Dermis microvascular lymphatic vessel endothelial cell (primary cell): ENCODE results near the gene CFAP54. TPM values are rescaled to one million over a fixed set of nuclear protein-coding genes. Genes with fewer than 3 reads are reported as not detected.
"Not testable (repeated sequence)": the region's sequence is repeated elsewhere in the genome, so short reads cannot be mapped to it uniquely, and the experiment has no call there.

ENCODE experiments used
- DNase-seq, 2 donors: peaks; one replicate each; pipeline versions ENCODE4 v3.0.0 to v3.0.0-alpha.2; 2010; ENCODE audit warnings: low read depth in 2 of 2
- total RNA-seq: library from RNA; depleted of rRNA; stranded (reverse); fragments of >200 nt; gene quantifications from 2 replicates; pipeline ENCODE4 v1.2.1, GENCODE V29; 2014

The CFAP54 gene, protein sequence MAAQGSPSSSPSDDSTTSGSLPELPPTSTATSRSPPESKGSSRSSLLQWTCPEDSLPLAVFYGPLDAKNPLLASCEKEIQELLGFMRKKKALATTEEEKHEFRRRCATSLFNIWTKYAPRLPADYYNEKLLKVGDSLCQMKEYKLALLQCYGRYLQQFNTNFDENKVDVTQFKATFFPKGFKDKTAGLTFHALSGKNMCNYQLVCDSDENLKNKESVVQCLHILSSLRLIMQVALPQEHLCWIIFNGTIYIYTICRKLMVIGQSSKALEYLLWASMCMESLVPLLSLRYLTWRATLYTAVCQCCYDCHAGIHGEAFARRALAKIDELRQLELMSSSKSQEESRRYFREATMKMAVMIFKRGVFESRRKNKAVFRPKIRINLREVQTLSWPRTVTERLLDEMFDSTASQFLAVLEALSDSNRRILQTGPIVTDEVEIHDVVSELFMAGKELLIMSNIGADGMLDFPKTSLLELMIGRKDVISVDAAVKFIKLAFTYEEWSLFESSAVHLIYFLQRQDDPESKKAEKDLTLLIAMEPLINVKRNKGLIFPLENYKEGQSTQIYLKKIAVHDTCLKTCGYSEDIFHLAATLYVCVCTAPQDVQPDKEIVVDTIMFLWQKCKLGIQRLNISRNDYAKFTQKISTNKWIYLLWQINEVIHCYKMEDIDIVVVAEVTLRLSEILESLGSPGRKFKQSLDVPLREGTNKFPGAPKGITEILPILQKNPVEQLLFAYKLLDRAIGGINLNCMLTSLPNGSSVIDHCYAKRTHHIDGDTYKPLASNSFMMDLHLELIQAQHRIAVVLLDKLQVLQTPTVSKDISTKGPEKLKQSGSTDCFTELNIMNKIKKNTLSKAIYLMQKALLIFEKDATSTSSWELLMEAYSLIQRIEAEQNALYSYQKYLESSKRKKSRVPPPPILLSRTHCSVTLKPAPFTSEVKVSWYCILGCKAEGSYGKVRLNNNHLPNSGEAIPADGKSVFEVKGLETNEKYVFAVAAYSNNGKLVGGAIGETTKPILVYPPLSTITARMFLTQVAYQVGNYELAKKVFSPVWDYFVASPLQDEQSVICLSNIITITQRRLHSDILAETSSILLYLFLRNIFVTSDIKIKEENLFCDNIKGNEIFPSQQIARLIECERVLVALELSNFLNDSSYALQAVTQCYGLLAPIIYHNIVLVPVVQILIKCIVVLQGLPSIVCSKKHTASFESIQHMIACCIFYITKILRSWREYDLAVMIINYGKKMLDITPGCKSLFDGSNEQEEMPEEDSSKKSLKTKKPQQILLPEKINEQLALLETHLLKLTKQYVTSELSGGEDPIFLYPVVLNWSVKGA (N-terminal part only)
- total RNA-seq = 6.2 and 9.2 TPM in 2 replicates

DNA sequence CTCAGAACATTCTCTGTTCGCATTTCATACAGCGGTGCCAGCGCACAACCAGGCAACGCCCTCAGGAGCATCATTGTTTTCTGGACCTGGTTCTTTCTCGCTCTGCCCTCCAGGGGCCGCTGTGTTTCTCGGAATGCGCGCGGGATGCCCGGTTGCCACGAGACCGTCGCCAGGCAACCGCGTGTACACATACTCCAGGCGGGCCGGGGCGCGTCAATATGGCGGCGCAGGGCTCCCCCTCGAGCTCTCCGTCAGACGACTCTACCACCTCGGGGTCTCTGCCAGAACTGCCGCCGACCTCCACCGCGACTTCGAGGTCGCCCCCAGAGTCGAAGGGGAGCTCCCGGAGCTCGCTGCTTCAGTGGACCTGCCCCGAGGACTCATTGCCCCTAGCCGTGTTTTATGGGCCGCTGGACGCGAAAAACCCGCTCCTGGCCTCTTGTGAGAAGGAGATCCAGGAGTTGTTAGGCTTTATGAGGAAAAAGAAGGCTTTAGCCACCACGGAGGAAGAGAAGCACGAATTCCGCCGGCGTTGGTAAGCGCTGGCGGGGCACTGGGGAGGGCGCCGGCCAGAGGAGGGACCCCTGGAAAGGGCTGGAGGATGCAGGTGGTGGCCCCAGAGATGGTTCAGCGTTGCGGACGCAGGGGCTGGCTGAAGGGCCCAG is at the start of gene CFAP54:
TSS of gene CFAP54 (plus strand) at position 186 of the 665 bp plus-strand sequence. CDS start at position 219, 33 bp downstream.
- peak; percentile 89 to 93 for DNase-seq

DNA sequence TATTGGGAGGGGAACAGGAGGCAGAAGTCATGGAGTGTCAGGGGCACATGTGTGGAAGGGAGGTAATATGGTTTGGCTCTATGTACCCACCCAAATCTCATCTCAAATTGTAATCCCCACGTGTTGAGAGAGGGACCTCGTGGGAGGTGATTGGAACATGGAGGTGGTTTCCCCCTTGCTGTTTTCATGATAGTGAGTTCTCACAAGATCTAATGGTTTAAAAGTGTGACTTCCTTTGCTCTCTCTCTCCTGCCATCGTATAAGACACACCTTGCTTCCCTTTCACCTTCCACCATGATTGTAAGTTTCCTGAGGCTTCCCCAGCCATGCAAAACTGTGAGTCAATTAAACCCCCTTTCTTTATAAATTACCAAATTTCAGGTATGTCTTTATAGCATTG is 47.6 kb upstream of the CFAP54 start:
- no peak for DNase-seq

DNA sequence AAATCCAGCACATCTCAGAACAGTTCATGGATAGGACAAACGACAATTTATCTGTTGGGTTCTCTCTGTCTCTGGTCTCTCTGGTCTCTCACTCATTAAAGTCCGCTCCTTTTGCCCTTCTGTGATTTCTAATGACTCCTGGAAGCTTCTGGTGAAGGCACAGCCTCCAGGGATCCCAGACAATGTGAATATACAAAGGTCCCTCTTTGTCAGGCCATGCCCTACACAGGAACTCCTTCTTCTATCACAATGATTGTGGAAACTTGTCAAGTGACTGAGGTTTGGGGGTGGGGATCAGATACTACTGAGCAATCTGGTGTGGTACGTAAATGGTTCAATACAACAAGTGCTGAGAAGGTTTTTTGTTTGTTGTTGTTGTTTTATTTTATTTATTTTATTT is 46.5 kb upstream of the CFAP54 start:
- DNase-seq = no peak

DNA sequence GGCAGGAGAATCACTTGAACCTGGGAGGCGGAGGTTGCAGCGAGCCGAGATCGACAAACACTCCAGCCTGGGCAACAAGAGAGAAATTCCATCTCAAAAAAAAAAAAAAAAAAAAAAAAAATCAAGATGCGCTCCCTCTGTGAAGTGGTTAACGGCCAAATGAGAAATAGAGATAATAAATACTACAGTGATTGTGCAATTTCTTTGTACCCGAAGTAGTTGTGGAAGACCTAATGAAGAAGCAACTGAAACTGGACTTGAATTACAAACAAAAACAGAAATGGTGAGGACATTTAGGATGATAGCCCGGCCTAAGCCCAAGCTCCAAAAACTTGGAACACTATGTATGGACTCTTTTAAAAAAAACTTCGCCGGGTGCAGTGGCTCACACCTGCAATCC is 45.0 kb upstream of the CFAP54 start:
- no peak for DNase-seq

DNA sequence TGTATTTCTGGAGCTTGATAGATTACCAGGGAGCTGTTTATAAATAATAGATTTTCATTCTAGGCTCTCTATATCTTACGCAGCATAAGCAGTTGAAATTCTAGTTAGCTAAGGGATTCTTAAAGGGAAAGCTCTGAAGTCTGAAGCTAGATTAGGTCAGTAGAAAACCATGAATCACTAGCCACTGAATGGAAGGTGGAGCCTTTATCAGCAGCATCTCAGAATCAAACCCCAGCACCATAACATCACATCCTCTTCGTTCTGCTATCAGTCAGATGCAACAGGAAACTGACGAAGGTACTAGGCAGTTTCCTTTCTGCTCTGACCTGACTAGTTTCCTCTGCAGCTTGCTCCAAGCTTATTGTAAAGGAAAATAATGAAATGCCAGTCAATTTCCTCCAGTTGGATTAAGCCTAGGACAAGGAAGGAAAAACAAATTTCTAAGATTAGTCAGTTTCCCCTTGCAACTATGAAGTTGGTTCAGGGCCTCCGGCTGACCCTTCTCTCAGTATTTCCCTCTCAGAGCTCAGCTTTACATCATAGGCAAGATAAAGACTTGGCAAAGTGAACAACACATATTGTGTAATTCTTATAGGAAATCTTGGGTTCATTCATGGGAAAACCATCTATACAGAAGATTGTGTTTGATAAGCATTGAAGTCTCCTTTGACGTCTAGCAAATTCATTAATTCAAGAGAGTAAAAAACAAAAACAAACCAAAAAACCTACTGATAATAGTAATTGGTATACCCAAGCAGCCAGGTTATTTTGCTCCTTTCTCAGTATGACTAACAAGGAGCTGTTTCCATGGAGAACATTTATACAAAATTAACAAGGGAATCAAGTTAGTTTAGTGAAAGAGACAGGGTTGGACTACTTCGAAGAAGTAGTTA is 43.4 kb upstream of the CFAP54 start:
- peak; percentile 99 to 100 for DNase-seq

DNA sequence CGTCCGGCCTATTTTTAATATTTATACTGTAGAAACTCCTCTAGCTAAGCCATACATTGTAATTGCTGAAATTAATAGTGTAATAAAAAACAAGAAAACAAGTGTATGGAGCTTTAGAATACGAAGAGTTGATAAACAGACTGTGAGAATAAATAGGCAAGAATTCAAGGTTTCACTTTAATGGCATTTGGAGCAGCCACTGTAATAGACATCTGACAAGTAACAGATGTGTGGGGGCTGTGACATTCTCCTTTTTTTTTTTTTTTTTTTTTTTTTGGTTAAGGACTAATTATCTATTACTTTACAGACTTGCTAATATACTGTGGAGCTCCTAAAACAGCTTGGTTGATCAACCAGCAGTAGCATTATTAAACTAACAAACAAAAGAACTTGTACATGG is 42.1 kb upstream of the CFAP54 start:
- DNase-seq = no peak

DNA sequence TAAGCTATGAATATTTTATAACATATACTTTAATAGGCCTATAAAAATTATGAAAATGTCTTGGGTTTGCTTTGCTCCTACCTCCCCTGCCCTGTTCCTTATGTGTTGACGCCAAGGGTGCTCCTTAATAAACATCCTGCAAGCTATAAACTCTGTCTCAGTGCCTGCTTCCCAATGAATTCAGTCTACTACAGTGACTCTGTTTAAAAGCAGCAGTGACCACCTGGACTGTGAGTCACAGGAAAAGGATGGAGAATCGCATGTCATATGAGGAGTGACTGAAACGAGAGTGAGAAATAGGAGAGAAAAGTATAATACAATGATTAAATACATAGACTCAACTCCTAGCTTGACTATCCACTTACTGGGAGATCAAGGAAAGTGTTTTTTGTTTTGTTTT is 41.1 kb upstream of the CFAP54 start:
- DNase-seq = peak; percentile 85 to 95

DNA sequence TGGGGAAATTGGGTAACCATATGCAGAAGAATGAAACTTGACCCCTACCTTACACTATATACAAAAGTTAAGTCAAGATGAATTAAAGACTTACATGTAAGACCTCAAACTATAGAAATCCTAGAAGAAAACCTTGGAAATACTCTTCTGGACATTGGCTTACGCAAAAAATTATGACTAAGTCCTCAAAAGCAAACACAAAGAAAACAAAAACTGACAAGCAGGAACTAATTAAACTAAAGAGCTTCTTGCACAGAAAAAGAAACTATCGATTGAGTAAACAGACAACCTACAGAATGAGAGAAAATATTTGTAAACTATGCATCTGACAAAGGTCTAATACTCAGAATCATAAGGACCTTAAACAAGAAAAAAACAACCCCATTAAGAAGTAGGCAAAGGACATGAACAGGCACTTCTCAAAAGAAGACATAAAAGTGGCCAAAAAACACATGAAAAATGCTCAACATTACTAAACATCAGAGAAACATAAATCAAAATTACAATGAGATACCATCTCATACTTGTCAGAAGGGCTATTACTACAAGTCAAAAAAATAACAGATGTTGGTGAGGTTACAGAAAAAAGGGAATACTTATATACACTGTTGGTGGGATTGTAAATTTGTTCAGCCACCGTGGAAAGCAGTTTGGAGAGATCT is 37.0 kb upstream of the CFAP54 start:
- no peak for DNase-seq

DNA sequence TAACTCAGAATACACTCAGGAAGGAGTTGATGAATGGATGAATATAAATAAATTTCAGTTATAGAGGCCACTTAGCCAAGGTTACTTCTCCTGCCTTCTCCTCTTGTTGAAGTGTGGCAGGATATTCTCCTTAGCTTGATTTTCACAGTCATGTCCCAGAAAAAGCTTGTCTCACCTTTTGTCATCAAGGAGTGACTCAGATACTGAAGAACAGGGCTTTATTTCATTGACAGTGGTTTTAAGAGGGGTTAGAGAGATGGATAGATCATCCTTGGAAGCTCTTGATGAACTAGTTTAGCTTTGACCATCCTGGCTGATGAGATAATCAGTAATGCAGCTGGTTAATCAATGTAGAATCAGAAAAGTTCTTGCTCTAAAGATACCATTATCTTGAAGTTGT is 35.0 kb upstream of the CFAP54 start:
- no peak for DNase-seq

DNA sequence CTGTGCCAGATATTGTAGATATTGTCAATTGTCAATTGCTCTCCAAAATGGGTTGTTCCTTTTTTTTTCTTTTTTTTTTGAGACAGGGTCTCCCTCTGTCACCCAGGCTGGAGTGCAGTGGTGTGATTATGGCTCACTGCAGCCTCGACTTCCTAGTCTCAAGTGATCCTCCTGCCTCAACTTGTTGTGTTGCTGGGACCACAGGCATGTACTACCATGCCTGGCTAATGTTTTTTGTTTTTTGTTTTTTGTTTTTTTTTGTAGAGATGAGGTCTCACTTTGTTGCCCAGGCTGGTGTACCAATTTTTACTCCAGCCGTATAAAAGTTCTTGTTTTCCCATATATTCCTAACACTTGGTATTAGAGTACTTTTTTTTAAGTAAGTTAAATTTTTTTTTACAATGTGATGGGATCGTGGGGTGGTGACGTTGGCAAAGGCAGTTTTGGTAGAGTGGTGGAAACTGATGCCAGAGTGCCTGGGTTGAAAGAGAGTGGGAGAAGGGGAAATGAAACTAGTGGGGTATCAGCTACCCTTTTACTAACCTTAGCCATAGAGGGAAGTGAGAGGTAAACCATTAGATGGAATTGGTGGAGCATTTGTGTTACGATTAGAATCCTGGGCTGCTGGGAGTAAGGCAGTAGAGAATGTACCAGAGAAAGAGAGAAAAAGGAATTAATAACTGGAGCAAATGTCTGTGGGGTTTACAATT is 33.0 kb upstream of the CFAP54 start:
- no peak for DNase-seq

DNA sequence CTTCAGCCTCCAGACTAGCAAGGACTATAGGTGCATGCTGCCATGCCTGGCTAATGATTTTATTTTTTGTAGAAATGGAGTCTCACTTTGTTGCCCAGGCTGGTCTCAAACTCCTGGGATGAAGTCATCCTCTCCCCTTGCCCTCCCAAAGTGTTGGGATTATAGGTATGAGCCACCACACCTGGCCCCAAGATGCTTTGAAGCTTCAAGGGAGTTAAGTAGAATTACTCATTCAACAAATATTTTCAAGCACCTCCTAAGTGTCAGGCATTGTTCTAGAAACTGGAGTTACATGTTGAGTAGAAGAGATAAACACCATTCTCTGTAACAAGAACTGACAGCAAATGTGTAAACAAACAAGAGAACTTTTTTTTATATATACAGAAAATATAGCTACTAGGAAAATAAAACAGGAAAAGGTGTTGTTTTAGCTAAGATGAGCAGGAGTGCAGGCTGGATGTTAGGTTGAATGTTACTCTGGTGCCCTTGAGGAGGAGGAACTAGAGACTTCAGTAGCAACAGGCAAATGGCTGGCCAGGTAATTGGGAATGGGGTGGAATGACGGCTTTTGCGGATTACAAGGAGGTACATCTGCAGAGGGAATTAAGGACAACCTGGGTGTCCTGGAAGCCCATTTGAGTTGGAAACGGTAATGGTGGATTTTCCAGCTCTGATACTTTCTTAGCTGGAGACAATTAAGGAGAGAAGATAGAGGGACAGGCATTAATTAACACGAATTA is 32.0 kb upstream of the CFAP54 start:
- DNase-seq = peak in 1 of 2 donors; percentile 20

DNA sequence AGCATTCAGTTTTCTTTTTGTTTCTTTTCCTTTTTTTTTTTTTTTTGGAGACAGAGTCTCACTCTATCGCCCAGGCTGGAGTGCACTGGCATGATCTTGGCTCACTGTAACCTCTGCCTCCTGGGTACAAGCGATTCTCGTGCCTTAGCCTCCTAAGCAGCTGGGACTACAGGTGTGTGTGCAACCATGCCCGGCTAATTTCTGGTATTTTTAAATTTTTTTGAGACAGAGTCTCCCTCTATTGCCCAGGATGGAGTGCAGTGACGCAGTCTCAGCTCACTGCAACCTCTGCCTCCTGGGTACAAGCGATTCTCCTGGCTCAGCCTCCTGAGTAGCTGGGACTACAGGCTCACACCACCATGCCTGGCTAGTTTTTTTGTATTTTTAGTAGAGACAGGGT is 30.1 kb upstream of the CFAP54 start:
- not testable (repeated sequence) for DNase-seq

DNA sequence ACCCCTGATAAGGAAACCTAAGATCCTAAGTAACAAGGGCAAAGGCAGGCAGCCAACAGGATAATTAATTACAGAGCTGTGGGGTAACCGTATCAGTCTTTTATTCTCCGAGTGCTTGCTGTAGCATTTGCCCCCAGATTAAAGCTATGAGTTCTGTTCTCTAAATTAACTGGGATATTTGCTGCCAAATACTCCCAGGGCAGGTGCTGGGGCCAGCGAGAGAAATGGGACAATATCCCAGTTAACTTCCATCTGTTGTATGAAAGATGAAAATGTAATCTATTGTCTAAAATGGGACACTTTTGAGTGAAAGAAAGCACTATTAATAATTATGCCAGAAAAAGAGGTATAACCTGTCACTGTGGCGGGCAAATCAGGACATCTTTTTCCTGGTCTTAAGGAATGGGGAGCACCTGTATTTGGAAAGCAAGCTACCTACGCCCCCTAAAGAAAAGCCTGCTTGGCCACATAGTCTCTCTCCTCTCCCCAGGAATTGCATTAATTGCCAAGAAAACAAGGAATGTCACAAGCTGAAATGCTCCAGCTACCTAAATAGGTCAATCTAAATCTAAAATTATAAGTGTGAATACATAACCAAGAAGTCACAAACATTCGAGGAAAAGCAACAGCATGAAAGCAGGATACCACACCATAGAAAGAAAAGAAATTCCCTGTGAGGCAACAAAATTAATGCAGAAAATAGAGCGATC is 26.7 kb upstream of the CFAP54 start:
- DNase-seq = no peak

DNA sequence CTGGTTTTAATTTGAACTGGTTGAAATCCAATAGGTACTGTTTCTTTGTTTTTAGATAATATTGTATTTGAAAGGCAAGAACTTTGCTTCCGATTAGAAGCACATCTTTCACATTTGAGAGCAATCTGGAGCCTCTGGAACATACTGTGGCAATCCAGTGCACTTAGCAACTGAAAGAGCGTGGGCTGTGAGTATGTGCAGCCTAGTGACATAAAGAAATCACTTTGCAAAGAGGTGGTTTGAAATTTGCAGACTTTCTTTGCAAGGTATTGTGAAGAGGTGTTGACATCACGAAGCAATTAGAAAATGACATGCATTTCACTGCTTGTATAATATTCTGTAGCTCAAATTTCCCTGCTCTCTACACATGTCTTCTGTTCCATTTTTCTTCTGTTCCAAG is 23.5 kb upstream of the CFAP54 start:
- no peak for DNase-seq

DNA sequence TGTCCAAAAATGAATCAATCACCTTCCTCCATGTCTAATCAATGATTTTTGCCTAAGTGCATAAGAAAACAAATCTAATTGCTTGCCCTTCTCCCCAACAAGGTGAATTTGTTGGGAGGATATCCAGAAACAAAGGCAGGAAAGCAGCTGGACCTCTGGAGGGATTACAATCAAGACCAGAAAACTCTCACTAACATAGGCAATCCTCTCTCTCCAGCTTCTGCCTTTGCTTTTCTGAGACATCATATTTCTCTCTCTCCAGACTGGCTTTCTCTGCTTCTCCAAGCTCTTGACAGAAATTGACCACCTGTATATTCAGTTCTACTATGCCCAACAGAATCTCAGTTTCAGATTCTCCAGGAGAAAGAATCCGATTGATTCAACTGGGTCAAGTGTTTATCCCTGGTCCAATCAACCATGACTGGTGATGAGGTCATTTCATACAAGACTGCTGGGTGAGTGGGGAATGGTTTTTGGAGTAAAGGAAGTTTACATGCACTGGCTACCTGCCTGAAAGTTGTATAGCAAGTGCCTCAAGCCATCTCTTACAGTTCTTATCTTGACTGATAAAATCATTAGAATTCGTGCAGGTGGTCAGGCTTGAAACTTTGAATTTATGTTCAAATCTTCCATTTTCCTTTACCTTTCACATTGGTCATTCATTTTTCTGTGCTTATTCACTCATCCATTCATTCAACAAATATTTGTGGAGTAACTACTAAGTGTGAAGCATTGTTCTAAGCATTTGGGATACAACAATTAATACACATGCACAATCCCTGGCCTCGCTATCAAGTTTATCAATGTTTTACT is 22.2 kb upstream of the CFAP54 start:
- peak in 1 of 2 donors; percentile 53 for DNase-seq

DNA sequence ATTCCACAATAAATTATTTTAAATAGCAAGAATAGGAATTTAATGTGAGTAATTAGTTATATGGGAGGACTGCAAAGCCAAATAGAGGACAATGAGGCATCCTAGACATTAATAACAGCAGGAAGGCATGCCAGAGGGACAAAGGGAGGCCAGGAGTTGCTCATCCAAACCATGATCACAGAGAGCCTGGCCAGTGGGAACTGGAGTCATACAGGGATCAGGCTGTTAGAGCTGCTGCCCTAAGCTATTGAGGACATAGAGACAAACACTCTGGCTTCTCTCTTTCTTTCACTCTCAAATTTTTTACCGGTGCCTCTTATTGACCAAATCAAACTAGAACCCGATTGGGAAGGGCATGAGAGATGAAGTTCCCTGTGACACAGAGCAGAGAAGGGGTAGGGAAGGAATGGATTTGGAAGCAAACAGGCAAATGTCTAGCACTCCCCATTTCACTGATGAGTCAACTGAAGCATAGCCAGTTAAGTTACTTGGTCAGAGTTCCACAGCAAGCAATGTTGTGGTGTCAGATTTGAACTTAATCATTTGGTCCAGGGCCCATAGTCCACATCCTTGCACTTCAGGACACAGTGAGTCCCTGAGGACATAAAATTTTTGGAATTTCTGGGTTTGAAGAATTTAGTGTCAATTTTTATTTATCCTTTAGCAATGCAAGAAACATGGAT is 17.9 kb upstream of the CFAP54 start:
- DNase-seq = no peak
